ENCODE measurements around the gene LRP2BP. TPM values are rescaled to one million over a fixed set of nuclear protein-coding genes. Genes with fewer than 3 reads are reported as not detected.
A peak's percentile ranks its signal among the peaks of the same experiment; 100 is the strongest.

Gene LRP2BP
- total RNA-seq, 1 experiment from 2014 or later, result 0.33 TPM

GRCh38 chr4:185352741-185353140 is 43.0 kb downstream of the LRP2BP start (continued):
- no peak for TF ChIP-seq ARID4B (CRISPR knock-in tag; IDR thresholded peaks at IDR 0.05; ENCODE audit: borderline replicate concordance)
- no peak for TF ChIP-seq NR2C2 (CRISPR knock-in tag; IDR thresholded peaks at IDR 0.05)
- no peak for TF ChIP-seq JUN (CRISPR knock-in tag; IDR thresholded peaks at IDR 0.05)
- no peak for TF ChIP-seq ATF1 (CRISPR knock-in tag; IDR thresholded peaks at IDR 0.05)
- TF ChIP-seq ZNF425 (CRISPR knock-in tag; conservative IDR thresholded peaks at IDR 0.05), result no peak
- no peak for TF ChIP-seq ZNF232 (CRISPR knock-in tag; IDR thresholded peaks at IDR 0.05)
- TF ChIP-seq ZSCAN18 (CRISPR knock-in tag; IDR thresholded peaks at IDR 0.05), result no peak
- no peak for TF ChIP-seq SMAD4 (CRISPR knock-in tag; IDR thresholded peaks at IDR 0.05)
- TF ChIP-seq ZMAT4 (CRISPR knock-in tag; IDR thresholded peaks at IDR 0.05), result no peak
- no peak for TF ChIP-seq MYBL2 (CRISPR knock-in tag; IDR thresholded peaks at IDR 0.05)
- no peak for TF ChIP-seq OVOL2 (CRISPR knock-in tag; IDR thresholded peaks at IDR 0.05; ENCODE audit: borderline replicate concordance)
- no peak for TF ChIP-seq CDX4 (CRISPR knock-in tag; IDR thresholded peaks at IDR 0.05; ENCODE audit: borderline replicate concordance)

- peaks cover 15% of the 10 kb centered on the region for H3K4me1 Mint-ChIP-seq
- H3K36me3 Mint-ChIP-seq, result peaks cover 34% of the 10 kb centered on the region
- ATAC-seq (no peak), DNase-seq (ENCODE audit: low spot score) (no peak)
- no peaks in the 10 kb centered on the region for H3K27me3 Mint-ChIP-seq (ENCODE audit: low read depth)
- POLR2A ChIA-PET, result no interaction called here
- CTCF ChIA-PET, result no interaction called here
- H3K4me3 Mint-ChIP-seq, result no peak overlapping the region
- H3K27ac Mint-ChIP-seq, result peak overlapping the region; percentile 35; the same call in 1 of the 2 replicates
- H3K9me3 Mint-ChIP-seq, result peaks cover 4% of the 10 kb centered on the region; the same call in 1 of the 2 replicates
- no peak for TF ChIP-seq SMAD3 (CRISPR knock-in tag; IDR thresholded peaks at IDR 0.05; ENCODE audit: borderline replicate concordance)
- TF ChIP-seq ETV6 (CRISPR knock-in tag; IDR thresholded peaks at IDR 0.05), result no peak
- no peak for TF ChIP-seq NR1H2 (CRISPR knock-in tag; IDR thresholded peaks at IDR 0.05)
- no peak for TF ChIP-seq ZNF532 (CRISPR knock-in tag; IDR thresholded peaks at IDR 0.05; ENCODE audit: borderline replicate concordance)
- TF ChIP-seq ZNF317 (CRISPR knock-in tag; IDR thresholded peaks at IDR 0.05; ENCODE audit: borderline replicate concordance, low read depth), result no peak
- TF ChIP-seq ZNF232 (CRISPR knock-in tag; IDR thresholded peaks at IDR 0.05), result no peak
- no peak for TF ChIP-seq ZSCAN18 (CRISPR knock-in tag; IDR thresholded peaks at IDR 0.05)
- TF ChIP-seq NFYB (CRISPR knock-in tag; conservative IDR thresholded peaks at IDR 0.05; ENCODE audit: low read depth), result no peak
- TF ChIP-seq OVOL2 (CRISPR knock-in tag; IDR thresholded peaks at IDR 0.05; ENCODE audit: borderline replicate concordance), result no peak
Measured at GRCh38 chr4:185352202-185352601, 43.5 kb downstream of the LRP2BP start.

Data from WTC11 (cell line).